Pulmonary artery endothelial cell (primary cell): ENCODE results near the gene RNF220. TPM values are rescaled to one million over a fixed set of nuclear protein-coding genes. Genes with fewer than 3 reads are reported as not detected.
"Not testable (repeated sequence)": the region's sequence is repeated elsewhere in the genome, so short reads cannot be mapped to it uniquely, and the experiment has no call there.

Experiments used
- DNase-seq: peaks from one replicate; pipeline ENCODE4 v3.0.0-alpha.2; 2011; ENCODE audit warnings: low read depth, low spot score
- total RNA-seq: library from RNA; depleted of rRNA; stranded (reverse); fragments of >200 nt; gene quantifications from 2 replicates; pipeline ENCODE4 v1.2.3, GENCODE V29; 2014

The RNF220 gene
- total RNA-seq, 1 donor from 2014 or later, result 76.7 TPM

DNA sequence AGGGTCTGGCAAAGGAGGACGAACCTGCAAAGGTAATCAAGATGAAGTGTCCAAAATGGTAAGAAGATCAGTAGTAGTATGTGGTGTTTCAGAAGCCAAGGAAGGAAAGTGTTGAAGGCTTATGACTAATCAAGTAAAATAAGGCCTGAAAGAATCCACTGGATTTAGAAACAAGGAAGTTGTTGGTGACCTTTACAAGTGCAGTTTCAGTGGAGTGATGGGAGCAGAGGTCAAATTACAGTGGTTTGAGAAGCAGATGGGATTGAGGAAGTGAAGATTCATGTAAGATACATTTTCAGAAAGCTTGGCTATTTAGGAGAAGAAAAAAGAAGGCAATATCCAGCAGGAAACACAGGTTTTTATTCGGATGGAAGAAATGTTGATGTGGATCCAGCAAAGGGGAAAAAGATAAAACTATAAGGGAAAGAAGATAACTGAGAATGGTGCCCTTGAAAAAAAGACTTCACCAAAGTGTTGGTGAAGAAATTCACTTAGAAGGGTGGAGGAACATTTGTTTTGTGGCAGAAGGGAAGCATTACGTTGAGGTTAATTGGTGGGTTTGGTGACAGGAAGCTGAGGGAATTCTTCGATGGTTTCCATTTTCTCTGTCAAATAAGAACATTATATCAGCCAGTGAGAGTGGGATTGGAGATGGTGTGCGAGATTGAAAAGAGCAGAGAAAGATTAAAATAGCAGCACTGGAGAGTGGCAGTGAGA, 271.6 kb downstream of the RNF220 start:
- no peak for DNase-seq

DNA sequence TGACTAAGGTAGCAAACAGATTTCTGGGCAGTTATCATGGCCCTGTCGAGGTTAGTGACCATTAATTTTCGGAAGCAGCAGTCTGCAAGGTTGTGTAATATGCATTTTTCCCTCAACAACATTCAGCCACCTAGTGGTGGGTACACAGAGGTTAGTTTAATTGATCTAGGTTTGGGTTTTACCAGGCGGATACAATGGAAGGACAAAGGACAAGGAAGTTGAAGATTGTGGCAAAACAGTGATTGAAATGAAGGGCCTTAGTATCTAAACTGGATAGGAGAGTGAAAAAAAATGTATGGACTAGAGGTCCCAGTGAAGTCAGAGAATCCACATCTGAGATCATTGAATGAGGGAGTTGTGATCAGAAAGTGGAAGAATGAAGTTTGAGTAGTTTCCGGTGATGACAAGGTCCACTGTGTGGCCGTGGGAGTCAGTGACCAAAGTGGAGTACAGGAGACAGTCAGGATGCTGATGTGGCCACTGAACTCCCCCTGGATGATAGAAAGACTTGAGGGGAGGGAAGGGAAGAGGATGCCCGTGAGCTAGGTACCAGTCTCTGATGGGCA, 272.2 kb downstream of the RNF220 start:
- no peak for DNase-seq

DNA sequence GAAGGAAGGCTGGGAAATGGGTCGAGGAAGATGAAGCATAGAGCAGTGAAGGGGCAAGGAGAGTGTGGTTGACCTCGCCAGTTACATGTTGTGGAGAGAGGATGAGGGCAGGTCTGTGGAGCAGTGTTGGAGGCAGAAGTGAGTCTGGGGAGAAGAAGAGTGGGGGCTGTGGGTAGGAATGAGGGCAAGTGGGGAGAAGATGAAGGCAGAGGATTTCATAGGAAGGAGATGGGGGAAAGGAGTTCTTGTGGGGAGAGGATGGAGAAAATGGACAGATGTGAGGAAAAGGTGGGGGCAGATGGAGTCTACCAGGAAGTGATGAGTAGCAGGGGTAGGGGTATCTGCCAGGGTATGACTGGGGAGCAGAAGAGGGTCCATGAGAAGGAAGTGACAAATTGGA, 273.1 kb downstream of the RNF220 start:
- no peak for DNase-seq

DNA sequence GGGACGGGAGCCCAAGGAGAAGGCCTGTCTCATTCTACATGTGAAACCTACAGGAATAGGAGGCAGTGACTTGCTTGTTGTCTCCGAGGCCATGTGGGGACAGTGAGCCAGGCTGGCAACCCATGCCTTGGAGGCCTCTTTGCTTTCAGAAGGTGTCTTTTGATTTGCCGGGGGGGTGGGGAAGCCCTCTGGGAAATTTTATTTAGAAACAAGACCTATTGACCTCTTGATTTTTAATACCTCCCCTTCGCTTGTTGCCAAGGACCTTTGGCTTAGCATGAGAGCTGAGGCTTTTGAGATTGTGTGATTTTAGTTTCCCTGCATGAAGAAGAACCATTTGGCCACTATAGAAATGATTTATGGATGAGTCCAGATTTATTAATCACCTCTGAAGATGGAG, 273.6 kb downstream of the RNF220 start:
- no peak for DNase-seq

DNA sequence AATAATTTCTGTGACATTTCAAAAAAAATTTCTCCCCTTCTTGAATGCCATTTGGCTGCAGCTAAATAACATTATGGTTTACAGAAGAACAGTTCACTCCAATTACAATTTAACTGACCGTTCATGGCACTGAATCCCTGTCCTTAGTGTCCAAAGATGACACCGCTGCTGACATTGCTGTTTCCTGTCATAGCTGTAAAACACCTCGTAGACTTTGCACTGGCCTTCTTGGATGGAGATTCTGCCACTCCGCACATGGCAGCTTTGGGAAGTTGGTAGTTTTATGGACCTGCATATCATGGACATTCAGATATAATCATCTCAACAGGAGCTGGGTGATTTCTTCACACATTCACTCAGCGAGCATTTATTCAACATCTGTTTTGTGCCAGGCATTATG, 274.4 kb downstream of the RNF220 start:
- DNase-seq, result no peak

DNA sequence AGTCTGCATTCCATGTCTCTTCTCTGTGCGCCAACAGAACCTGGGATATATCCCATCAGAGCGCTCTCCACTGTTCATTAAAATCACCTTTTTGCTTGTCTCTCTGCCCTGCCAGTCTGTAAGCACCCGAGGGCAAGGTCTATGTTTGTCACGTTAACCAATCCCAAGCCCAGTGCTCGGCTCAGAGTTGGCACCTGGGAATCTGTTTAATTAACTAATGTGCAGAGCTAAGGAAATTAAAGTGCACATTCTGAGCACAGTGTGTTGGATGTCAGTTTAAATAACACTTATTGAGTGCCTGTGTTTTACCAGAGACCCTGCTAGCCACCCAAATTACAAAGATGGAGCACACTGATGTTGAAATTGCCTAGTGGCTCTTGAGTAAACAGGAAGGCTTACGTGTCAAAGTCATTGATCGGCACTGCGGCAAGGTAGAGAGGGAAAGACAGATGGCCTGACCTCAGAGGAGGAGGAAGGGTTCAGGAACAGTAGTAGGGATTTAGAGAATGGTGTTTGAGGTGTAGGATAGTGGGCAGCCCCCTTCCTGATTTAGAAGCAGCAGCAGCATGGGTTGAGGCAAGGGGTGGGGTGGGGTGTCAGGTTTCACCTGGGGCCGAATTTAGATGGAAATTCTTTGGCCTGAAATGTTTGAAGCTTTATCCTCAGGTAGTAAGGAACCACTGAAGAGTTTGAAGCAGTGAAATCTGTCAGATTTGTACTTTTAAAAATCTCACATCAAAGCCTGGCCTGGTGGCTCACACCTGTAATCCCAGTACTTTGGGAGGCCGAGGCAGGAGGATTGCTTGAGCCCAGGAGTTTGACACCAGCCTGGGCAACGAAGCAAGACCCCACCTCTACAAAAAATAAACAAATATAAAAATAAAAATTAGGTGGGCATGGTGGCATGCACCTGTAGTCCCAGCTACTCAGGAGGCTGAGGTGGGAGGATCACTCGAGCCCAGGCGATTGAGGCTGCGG, 277.1 kb downstream of the RNF220 start:
- DNase-seq, result no peak

DNA sequence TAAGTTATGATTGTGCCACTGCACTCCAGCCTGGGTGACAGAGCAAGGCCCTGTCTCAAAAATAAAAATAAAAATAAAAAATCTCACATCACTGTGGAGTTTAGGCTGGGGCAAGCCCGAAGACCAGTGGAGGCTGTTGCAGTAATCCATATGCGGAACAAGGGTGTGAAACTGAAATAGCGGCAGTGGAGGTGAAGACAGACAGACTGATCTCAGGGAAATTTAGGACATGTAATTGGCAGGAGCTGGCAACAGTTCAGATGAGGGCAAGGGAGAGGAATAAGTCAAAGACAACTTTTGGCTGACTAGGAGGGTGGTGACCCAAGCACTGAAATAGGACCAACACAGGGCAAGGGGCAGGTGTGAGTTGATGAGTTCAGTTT, 277.8 kb downstream of the RNF220 start:
- no peak for DNase-seq

DNA sequence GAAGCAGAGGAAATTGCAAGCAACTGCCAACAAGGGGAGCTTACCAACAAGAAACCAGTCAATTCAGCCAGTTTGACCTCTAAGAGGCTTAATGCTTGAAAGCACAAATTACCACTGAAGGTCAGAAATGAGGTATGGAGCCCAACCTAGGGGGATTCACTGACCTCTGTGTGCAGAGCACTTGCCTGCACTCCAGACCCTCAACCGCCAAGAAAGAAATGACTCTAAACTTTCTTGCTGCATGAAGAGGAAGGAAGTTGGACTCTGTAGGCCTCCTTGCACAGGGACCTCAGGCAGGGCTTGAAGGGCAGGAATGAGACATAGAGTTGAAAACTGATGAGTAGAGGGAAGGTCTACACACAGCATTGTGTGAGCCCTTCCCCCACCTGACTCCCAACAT, 279.5 kb downstream of the RNF220 start:
- no peak for DNase-seq

DNA sequence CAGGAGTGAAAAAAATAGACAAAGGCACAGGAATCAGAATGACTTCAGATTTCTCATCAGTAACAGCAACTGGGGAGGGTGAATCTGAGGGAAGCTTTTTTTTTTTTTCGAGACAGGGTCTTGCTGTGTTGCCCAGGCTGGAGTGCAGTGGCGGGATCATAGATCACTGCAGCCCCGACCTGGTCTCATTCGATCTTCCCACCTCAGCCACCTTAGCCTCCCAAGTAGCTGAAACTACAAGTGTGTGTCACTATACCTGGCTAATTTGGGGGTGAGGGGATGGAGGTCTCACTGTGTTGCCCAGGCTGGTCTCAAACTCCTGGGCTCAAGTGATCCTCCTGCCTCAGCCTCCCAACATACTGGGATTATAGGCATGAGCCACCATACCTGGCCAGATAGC, 280.2 kb downstream of the RNF220 start:
- DNase-seq, result no peak

DNA sequence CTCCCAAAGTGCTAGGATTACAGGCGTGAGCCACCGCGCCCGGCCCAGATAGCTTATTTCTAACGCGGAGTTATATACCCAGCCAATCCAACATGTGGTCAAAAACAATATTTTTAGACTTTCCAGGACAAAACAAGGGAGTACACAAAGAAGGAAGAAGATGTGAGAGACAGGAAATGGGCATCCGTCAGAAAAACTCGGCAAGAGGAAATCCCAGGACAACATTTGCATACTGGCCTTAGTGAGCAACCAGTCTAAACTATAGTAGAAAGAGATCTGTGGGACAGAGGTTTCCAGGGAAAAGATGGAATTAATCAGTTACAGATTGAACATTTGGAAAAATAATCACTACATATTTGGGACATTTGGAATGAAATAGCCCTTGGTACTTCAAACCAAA, 280.8 kb downstream of the RNF220 start:
- DNase-seq, result no peak

DNA sequence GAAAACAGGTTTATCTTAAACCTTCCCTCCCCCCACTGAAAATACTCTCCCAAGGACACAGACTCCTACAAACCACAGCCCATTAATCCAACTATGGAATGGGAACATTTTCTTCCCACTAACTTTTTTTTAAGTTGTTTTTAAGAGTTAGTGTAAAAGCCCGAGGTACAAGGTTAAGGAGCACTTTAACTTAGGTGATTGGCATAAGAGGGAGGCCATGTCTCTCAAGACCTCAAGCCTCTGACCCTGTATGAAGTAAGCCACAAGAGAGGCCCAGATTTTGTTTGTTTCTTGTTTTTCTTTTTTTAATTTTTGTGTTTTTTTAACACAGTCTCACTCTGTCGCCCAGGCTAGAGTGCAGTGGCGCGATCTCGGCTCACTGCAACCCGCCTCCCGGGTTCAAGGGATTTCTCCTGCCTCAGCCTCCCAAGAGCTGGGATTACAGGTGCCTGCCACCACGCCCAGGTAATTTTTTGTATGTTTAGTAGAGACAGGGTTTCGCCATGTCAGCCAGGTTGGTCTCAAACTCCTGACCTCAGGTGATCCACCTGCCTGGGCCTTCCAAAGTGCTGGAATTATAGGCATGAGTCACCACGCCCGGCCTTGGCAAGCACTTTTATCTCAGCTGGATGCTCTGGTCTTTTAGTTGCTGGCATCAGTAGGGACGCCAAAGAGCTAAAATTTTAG, 283.8 kb downstream of the RNF220 start:
- no peak for DNase-seq

DNA sequence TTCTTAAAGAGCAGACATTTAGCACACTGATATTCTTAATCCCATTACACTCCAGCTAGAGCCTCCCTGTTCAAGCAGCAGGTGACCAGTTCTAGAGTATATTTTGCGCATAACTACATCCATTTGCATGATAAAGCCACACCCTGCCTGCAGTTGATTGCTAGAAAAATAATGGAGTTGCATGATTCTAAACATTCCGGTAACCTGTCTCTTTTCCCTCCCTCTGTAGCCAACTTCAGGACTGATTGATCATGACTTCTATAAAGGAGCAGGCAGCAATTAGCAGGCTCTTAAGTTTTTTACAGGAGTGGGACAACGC, 284.4 kb downstream of the RNF220 start:
- no peak for DNase-seq

DNA sequence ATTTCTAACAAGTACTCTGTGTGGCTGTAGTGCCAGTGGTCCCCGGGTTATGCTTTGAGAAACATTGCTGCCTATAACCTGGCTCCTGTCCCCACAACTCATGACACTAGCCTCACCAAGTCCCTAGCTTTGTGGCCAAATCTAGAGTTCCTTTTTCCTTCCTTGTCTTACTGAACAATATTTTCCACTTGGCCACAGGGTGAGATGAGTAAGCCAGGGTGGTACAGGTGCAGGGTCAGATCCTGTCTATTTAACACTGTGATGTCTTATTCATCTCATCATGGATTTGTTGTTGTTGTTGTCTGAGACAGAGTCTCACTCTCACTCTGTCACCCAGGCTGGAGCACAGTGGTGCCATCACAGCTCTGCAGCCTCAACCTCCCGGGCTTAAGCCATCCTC, 288.1 kb downstream of the RNF220 start:
- no peak for DNase-seq

DNA sequence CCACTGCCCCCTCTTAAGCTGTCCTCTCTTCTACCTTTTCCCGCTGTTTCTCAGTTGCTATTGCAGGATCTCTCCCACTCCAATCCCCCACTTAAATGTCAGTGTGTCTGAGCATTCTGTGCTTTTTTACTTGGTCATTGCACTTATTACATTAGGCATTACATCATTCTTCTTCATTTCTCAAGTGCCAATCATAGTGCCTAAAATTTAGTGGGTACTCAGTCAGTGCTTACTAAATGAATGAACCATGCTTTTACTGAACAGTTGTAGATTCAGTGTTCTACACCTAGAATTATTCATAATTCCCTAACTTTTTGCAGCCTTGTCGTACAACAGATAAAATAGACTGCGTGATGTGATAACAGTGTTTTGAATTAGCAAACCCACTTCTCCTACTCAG, 288.8 kb downstream of the RNF220 start:
- DNase-seq, result no peak

DNA sequence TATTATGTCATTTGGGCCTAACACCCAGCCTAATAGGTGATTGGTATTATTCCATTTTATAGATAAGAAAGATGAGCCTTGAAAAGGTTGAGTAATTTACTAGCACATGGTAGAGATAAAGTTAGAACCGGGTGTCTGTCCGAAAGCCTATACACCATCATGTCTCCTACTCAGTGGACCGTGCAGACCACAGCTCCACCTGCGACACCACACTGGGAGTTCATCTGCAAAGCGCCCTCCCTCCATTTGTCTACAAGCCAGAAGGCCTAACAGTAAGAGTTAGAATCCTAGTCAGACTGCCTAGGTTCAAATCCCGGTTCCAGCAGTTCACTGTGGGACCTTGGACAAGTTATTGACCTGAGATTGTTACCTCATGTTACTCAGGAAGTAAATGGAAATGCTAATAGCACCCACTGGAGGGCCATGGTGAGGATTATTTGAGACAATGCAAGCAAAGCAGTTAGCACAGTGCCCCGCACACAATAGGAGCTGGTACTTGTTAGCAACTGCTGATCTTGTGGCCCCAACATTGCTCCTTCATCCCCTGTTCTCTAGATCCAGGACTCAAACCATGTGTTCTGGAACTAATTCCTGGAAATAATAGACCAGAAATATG, 289.9 kb downstream of the RNF220 start:
- DNase-seq, result no peak

DNA sequence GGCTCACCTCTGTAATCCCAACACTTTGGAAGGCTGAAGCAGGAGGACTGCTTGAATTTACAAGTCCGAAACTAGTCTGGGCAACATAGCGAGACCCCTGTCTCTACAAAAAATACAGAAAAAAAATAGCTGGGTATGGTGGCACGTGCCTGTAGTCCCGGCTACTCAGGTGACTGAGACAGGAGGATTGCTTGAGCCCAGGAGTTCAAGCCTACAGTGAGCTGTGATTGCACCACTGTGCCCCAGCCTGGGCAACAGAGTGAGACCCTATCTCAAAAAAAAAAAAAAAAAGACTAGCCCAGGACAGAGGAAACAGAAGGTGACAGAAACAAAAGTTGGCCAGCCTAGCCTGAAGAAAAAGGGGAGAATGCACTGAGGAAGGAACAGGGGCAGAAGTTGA, 290.6 kb downstream of the RNF220 start:
- DNase-seq, result no peak

DNA sequence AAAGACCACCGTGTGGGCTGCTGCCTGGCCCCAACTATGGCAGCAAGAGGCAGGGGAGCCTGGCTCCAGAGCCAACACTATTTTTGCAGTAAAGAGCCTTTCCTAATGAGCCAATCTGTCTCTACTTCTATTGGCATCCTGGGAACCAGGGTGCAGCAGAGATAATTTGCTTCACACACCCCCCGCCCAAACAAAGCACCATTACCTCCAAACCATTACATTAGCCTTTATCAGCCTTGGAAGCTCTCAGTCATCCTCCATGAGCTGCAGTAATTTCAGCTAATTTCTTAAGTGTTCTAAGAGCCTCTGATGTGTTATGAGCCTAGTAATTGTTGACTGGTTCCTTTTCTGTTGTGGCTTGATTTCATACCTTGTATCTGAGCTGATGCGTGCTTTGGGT, 291.0 kb downstream of the RNF220 start:
- no peak for DNase-seq

DNA sequence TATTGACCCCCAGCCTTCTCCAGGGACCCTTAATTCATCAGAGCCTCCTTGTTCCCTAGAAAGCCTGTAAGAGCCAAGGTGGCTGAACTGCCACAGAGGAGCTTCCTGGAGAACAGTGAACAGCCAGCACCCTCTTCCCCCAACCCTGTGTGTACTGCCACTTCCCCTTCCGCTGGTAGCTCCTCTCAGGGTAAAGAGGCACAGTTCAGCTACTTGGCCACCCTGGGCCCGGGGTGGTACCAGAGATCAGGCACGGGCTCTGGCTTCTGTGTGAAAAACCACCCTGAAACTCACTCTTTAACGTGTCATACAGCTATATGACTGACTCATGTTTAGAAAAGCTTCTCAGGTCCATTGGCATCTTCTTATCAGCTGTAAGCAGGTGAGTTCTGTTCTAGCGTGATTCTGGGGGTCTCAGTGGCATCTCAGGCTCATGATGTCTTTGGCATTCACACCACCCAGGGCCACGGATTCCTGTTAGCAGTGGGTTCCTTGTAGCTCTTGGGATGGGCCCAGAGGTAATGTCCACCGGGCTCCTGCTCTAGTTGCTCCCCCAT, 291.8 kb downstream of the RNF220 start:
- no peak for DNase-seq

DNA sequence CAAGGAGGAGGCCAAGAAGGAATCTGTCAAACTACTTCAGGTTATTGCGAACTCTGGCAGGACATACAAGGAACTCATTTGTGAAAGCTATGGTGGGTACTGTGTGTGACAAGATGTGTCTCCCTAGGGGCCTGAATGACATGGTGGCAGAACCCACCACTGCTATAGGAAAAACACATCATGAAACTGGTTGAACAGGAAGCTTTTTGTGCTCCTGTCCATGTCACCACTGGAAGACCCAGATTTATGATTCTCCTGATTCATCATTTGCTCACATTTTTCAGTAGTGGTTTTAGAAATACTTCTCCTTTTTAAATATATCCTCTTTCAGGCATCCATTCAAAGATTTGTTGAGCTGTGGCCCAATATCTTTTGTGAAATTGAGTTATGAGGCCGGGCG, 293.1 kb downstream of the RNF220 start:
- DNase-seq, result no peak

DNA sequence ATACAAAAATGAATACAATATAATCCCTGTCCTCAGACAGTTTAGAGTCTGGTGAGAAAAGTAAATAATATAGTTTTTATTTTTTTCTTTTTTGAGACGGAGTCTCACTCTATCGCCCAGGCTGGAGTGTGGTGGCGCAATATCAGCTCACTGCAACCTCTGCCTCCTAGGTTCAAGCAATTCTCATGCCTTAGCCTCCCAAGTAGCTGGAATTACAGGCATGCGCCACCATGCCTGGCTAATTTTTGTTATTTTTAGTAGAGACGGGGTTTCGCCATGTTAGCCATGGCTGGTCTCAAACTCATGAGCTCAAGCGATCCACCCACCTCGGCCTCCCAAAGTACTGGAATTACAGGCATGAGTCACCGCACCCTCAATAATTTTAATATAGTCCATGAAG, 294.3 kb downstream of the RNF220 start:
- DNase-seq, result not testable (repeated sequence)

DNA sequence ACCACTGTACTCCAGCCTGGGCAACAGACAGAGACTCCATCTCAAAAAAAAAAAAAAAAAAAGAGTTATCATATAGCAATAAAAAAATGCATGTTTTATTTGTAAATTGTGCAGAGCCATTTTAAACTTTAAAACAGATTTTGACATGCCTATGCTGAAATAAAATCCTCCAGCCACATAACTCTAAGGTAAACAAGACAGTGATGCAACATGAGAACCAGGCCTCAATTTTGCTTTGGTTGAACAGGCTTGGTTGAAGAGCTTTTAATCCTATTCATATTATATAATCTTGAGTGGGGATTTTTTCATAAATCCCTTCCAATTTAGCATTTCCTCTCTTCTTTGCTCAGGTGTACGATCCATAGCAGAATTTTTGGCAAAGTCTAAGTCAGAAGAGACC, 295.5 kb downstream of the RNF220 start:
- no peak for DNase-seq
